GM12865 (cell line): ENCODE measurements around the gene PCLAF.
"Not testable (repeated sequence)": the region's sequence is repeated elsewhere in the genome, so short reads cannot be mapped to it uniquely, and the experiment has no call there.

ENCODE experiments used
- DNase-seq: peaks from one replicate; pipeline ENCODE4 v3.0.0; 2010; ENCODE audit warnings: low read depth
- H3K4me3 ChIP-seq: 2 replicates; pipeline ENCODE4 v1.5.1; 2011; ENCODE audit warnings: mild to moderate bottlenecking, low read depth, low read length, control low read depth
- TF ChIP-seq, protein P1 (sequence below): IDR thresholded peaks from 2 replicates; pipeline ENCODE4 v1.5.1; 2011; ENCODE audit warnings: low read length, control low read depth, low read depth, inconsistent platforms; ENCODE audit not compliant: insufficient read depth; ENCODE audit errors: missing control alignments

PCLAF gene

DNA sequence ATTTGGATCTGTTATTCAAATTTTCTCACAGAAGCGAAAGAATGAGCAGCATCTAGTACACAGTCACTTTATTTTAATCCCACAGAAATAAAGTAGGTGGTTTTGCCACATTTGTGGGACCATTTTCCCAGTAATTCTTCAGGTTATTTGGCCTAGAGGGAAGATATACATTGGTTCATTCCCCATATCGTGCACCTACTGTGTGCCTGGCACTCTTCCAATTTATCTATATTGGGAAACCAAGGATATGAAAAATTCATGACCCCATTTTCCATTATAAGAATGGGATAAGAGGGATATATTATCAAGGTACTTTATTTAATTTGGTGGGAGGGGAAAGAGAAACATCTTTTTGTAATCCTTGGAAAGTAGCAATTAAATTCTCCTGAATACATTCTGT is 41.5 kb upstream of the PCLAF start:
- TF ChIP-seq, protein P1, sequence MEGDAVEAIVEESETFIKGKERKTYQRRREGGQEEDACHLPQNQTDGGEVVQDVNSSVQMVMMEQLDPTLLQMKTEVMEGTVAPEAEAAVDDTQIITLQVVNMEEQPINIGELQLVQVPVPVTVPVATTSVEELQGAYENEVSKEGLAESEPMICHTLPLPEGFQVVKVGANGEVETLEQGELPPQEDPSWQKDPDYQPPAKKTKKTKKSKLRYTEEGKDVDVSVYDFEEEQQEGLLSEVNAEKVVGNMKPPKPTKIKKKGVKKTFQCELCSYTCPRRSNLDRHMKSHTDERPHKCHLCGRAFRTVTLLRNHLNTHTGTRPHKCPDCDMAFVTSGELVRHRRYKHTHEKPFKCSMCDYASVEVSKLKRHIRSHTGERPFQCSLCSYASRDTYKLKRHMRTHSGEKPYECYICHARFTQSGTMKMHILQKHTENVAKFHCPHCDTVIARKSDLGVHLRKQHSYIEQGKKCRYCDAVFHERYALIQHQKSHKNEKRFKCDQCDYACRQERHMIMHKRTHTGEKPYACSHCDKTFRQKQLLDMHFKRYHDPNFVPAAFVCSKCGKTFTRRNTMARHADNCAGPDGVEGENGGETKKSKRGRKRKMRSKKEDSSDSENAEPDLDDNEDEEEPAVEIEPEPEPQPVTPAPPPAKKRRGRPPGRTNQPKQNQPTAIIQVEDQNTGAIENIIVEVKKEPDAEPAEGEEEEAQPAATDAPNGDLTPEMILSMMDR = no peak
- DNase-seq = no peak
- no peak overlapping the region for H3K4me3 ChIP-seq

DNA sequence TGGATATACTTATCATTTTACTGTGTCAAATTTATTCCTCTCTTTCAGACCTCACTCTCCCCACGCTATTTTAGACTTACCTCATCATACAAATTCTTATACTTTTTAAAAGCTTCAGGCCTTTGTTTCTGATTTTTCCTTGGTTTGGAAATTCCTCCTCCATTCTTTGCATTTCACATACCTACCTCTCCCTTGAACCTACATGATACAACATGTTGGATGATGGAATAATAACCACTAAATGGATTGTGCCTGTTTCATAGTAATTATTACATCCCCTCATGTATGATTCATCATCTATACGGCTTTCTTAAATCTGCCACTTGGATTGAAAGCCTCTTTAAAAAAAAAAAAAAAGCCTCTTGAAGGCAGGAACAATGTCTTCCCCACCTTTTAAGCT is 31.0 kb upstream of the PCLAF start:
- no peak overlapping the region for H3K4me3 ChIP-seq
- no peak for DNase-seq
- TF ChIP-seq, protein P1 = no peak

DNA sequence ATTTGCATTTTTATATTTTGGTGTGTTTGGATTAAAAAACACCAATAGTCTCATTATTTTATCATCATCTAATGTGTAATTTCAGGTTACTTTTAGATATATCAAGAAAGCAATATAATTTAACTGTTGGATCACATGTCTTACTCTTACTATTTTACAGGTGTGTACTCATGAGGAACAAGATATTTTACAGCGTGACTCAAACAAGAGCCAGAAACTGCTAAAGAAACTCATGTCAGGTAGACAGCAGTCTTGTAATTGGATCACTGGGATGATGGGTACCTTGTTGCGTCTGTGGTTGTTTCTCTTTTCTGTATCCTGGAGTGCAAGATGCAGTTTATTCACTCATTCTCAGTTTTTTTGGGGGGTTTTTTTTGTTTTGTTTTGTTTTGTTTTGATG is 19.3 kb upstream of the PCLAF start:
- TF ChIP-seq, protein P1 = no peak
- H3K4me3 ChIP-seq = no peak overlapping the region
- DNase-seq = no peak

DNA sequence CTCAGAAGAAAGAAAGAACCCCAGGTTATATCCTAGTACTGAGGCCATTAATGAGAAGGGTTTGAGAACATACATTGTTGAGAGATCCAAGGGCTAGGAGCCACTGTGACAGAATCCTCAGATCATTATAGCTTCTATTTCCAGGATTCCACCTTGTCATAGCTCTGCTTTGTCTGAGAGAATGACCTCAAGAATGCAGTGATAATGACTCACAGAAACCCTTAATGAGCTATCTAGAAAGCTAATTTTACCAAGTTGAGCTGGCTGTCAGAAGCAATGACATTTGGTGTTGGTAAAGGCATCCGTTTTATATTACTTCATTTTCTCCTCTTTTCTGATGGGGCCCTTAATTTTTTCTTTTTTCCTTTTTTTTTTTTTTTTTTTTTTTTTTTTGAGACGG is 17.3 kb upstream of the PCLAF start:
- H3K4me3 ChIP-seq = no peak overlapping the region
- no peak for DNase-seq
- TF ChIP-seq, protein P1 = no peak

DNA sequence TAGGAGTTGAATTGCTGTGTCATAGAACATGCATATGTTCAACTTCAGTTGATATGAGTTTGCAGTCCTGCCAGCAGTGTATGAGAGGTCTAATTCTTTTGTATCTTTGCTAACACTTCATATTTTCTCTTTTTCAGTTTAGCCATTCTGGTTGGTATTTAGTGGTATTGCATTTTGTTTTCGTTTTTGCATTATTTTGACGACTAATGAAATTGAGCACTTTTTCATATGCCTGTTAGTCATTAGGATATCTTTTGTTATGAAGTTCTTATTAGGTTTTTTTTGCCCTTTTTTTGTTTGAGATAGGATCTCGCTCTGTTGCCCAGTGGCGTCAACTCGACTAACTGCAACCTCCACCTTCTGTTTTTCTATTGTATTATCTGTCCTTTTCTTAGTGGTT is 15.5 kb upstream of the PCLAF start:
- H3K4me3 ChIP-seq = no peak overlapping the region

DNA sequence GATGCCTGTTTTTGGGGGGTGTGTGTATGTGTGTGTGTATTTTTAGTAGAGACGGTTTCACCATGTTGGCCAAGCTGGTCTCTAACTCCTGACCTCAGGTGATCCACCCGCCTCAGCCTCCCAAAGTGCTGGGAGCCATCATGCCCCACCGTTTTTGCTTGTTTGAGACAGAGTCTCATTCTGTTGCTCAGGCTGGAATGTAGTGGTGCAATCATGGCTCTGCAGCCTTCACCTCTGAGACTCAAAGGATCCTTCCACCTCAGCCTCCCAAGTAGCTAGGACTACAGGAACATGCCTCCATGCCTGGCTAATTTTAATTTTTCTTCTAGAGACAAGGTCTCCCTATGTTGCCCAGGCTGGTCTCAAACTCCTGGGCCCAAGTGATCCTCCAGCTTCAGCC is 11.2 kb upstream of the PCLAF start:
- DNase-seq = not testable (repeated sequence)

More for the DNA sequence above, 15.5 kb upstream of the PCLAF start:
- no peak for DNase-seq
- TF ChIP-seq, protein P1 = no peak

DNA sequence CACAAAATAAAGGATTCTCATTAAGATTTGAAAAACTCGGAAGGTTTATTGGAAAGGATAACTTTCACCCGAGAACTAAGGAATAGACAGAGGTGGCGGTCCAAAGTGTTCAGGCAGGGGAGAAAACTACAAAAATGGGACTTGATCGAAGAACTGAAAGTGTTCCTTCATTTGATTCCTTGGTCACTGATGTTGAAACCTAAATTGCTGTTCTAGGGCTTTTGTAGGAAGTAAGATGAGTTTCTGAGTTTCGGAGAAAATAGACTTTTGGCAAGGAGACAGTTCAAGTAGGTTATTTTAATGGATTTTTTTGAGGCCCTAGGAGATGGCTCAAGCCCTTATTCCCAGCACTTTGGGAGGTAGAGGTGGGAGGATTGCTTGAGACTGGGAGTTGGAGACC is 7.8 kb upstream of the PCLAF start:
- TF ChIP-seq, protein P1 = no peak
- no peak for DNase-seq
- H3K4me3 ChIP-seq = no peak overlapping the region

More for the DNA sequence above, 11.2 kb upstream of the PCLAF start:
- not testable (repeated sequence) for H3K4me3 ChIP-seq
